ENCODE measurements around the gene SLC10A3. TPM values are rescaled to one million over a fixed set of nuclear protein-coding genes. Genes with fewer than 3 reads are reported as not detected.
A peak's percentile ranks its signal among the peaks of the same experiment; 100 is the strongest.

The SLC10A3 gene
- total and polyA plus RNA-seq, 3 donors from 2014 or later: 22.4 to 26.5 (median 25.0) TPM

DNA sequence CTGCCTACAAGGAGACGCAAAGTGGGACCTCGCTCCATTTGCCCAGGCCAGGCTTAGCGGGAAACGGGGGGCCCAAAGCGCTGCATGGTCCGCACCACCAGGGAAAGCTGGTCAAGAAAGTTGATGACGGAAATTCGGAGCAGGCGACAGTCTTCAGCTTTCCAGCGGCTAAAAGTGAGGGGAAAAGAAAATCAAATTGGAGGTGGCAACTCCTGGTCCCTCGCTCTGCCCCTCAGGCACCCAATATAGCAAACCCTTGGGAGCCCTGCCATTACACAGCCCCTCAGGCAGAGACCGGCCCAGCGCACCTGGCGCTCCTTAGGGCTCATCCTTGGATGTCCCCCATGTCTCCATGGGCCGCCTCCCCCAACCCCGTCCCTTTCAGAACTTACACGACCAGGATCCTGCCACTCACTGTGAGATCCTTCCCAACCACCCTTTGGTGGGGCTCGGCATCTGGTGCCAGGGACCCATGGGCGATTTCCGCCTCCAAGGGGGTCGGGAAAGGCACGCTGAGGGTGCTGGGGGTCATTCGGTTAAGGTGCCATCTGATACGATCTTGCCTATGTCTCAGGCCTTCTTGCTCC, 12.4 kb downstream of the SLC10A3 start:
- intact Hi-C loops (cut with DNase I; ENCODE audit: low total_unique reads): no loop called here
- Histone ChIP-seq H3K9me3 (no peaks in the 10 kb centered on the region), H3K4me3 (peak overlapping the region; percentile 47 to 56), H3K36me3 (ENCODE audit: low read depth, missing control alignments) (no peaks in the 10 kb centered on the region), H3K27me3 (no peaks in the 10 kb centered on the region), H3K27ac (peak overlapping the region; percentile 39 to 75), H3K4me1 (no peaks in the 10 kb centered on the region)
- TF ChIP-seq CTCF (IDR thresholded peaks at IDR 0.05) (no peak), POLR2A (IDR thresholded peaks at IDR 0.05) (no peak)
- no peak for DNase-seq
- 41 to 45% methylated on average over 19 to 24 of the region's 24 CpGs for WGBS, 2 donors

GRCh38 chrX:154476821-154477220, 13.6 kb downstream of the SLC10A3 start:
- WGBS, 2 donors: 33 to 56% methylated on average over 2 to 5 of the region's 8 CpGs
- H3K9me3 ChIP-seq: no peaks in the 10 kb centered on the region
- TF ChIP-seq POLR2A (IDR thresholded peaks at IDR 0.05): no peak
- no peak for TF ChIP-seq CTCF (IDR thresholded peaks at IDR 0.05)

GRCh38 chrX:154473683-154474082, 16.7 kb downstream of the SLC10A3 start:
- intact Hi-C loops (cut with DNase I; ENCODE audit: low total_unique reads): no loop called here
- Histone ChIP-seq H3K9me3 (no peaks in the 10 kb centered on the region), H3K27ac (no peak overlapping the region), H3K27me3 (no peaks in the 10 kb centered on the region), H3K4me3 (no peak overlapping the region), H3K36me3 (ENCODE audit: low read depth, missing control alignments) (no peaks in the 10 kb centered on the region), H3K4me1 (no peaks in the 10 kb centered on the region)
- TF ChIP-seq POLR2A (IDR thresholded peaks at IDR 0.05) (no peak), CTCF (IDR thresholded peaks at IDR 0.05) (no peak)
- 64 to 82% methylated on average over 4 to 7 of the region's 7 CpGs for WGBS, 2 donors
- no peak for DNase-seq

More at GRCh38 chrX:154476821-154477220, 13.6 kb downstream of the SLC10A3 start:
- Histone ChIP-seq H3K36me3 (ENCODE audit: low read depth, missing control alignments) (no peaks in the 10 kb centered on the region), H3K27me3 (no peaks in the 10 kb centered on the region), H3K4me1 (no peaks in the 10 kb centered on the region), H3K27ac (no peak overlapping the region), H3K4me3 (no peak overlapping the region)
- intact Hi-C loops (cut with DNase I; ENCODE audit: low total_unique reads): no loop called here
- DNase-seq: no peak

- H3K36me3 ChIP-seq (ENCODE audit: low read depth, missing control alignments): no peaks in the 10 kb centered on the region
- no peaks in the 10 kb centered on the region for H3K27me3 ChIP-seq
- H3K4me1 ChIP-seq: no peaks in the 10 kb centered on the region
- H3K9me3 ChIP-seq: no peaks in the 10 kb centered on the region
- H3K4me3 ChIP-seq: no peak overlapping the region
- DNase-seq: no peak
- intact Hi-C loops (cut with DNase I; ENCODE audit: low total_unique reads): no loop called here
- WGBS, 2 donors: 78 to 87% methylated on average over 12 to 25 of the region's 28 CpGs
- no peak overlapping the region for H3K27ac ChIP-seq
- no peak for TF ChIP-seq POLR2A (IDR thresholded peaks at IDR 0.05)
- no peak for TF ChIP-seq CTCF (IDR thresholded peaks at IDR 0.05)
Observed at GRCh38 chrX:154472685-154473632, 17.5 kb downstream of the SLC10A3 start.

Measured in testis (tissue), 3 donors.